Right cardiac atrium (tissue), 5 donors: ENCODE measurements around the gene TXNDC17. TPM values are rescaled to one million over a fixed set of nuclear protein-coding genes. Genes with fewer than 3 reads are reported as not detected.
"Not testable (repeated sequence)": the region's sequence is repeated elsewhere in the genome, so short reads cannot be mapped to it uniquely, and the experiment has no call there.

ENCODE experiments used
- ATAC-seq, 2 donors: fragments of 200-7000 bp; cut with Tn5 transposase; one replicate each; pipeline versions ENCODE4 v1.8.0 to v1.9.1; 2020; ENCODE audit warnings: moderate library complexity in 2 of 2, mild to moderate bottlenecking in 1 of 2
- DNase-seq, 3 donors: peaks; one replicate each; pipeline ENCODE4 v3.0.0-alpha.2; 2020
- H3K27ac ChIP-seq: one replicate; pipeline ENCODE4 v1.5.1; 2013; ENCODE audit warnings: mild to moderate bottlenecking, low read length, control low read depth, moderate library complexity
- H3K27me3 ChIP-seq: one replicate; pipeline ENCODE4 v1.6.1; 2013; ENCODE audit not compliant: control insufficient read depth, insufficient read depth
- H3K4me1 ChIP-seq: one replicate; pipeline ENCODE4 v1.6.1; 2013; ENCODE audit warnings: low read length; ENCODE audit not compliant: control insufficient read depth, insufficient read depth
- H3K4me3 ChIP-seq: one replicate; pipeline ENCODE4 v1.5.1; 2013; ENCODE audit warnings: low read length, control low read depth
- H3K9me3 ChIP-seq: one replicate; pipeline ENCODE4 v1.6.1; 2013; ENCODE audit warnings: low read length; ENCODE audit not compliant: control insufficient read depth
- WGBS: extraction: QIAGEN DNeasy Blood & Tissue Kit; methylation state at CpG from one replicate; pipeline ENCODE4 v1.1.7; 2013; 5-methylcytosine and 5-hydroxymethylcytosine counted together
- intact Hi-C, 4 donors: fragments of 100-400 bp; cut with DNase I; formaldehyde crosslinking; loops; one replicate each; pipeline versions ENCODE4 v1.11.0 to v1.14.0; 2022 to 2023
- polyA plus RNA-seq: library from polyadenylated mRNA; stranded (reverse); fragments of 200-250 nt; gene quantifications from one replicate; pipeline ENCODE4 v1.2.3, GENCODE V29; 2013
- total RNA-seq, 4 donors: library from RNA; stranded (reverse); fragmentation: NEBNext Ultra II Directional; extraction: Animal tissue kit (Norgen Biotek cat#: 25700); gene quantifications; one replicate each; pipeline ENCODE4 v1.2.1, GENCODE V29; 2021
- donor health status: healthy with polysubstance abuse.
- donor health status: DM: no; HTN: yes; CAD: no.
- donor health status: DM: no; HTN: no; CAD: no.
- donor health status: DM: no; HTN: yes; CAD: no; lungs with severe emphysema.
- donor health status: DM: yes; HTN: yes; CAD: no.

The TXNDC17 gene
- total and polyA plus RNA-seq, 5 donors = 40.3 to 129 (median 50.4) TPM

- Histone ChIP-seq H3K4me1 (no peaks in the 10 kb centered on the region), H3K9me3 (no peaks in the 10 kb centered on the region), H3K27ac (no peak overlapping the region), H3K27me3 (no peaks in the 10 kb centered on the region), H3K4me3 (no peak overlapping the region)
- intact Hi-C loops = loop anchor here in 3 of 4 donors (10.0 kb wide), 3 partner anchors 133 to 343 kb away; partner anchors contain the start of gene TEKT1 (in 1 of the 3)
- 82% methylated on average over 2 of the region's 2 CpGs for WGBS
- DNase-seq = no peak
- ATAC-seq = no peak
Measured at GRCh38 chr17:6661464-6661848, 20.6 kb downstream of the TXNDC17 start.

- DNase-seq, H3K27me3 ChIP-seq, ATAC-seq, H3K4me3 ChIP-seq, H3K4me1 ChIP-seq, H3K9me3 ChIP-seq, H3K27ac ChIP-seq: not testable (repeated sequence)
- intact Hi-C loops = loop anchor here in 3 of 4 donors (10.0 kb wide), 3 partner anchors 132 to 342 kb away; partner anchors contain the start of gene TEKT1 (in 1 of the 3)
- WGBS = 91% methylated on average over 14 of the region's 14 CpGs
Measured at GRCh38 chr17:6663200-6663599, 22.3 kb downstream of the TXNDC17 start.

GRCh38 chr17:6666077-6666521, 25.2 kb downstream of the TXNDC17 start:
- ATAC-seq = peak; percentile 91 to 93
- WGBS = 15% methylated on average over 9 of the region's 9 CpGs
- peak; percentile 70 to 81 (median 77) for DNase-seq
- intact Hi-C loops = loop anchor here (5.0 to 10.0 kb wide), 4 partner anchors 129 to 339 kb away; partner anchors contain the start of gene TEKT1 (in 1 of the 4)
- Histone ChIP-seq H3K4me1 (no peaks in the 10 kb centered on the region), H3K27ac (no peak overlapping the region), H3K27me3 (no peaks in the 10 kb centered on the region), H3K4me3 (no peak overlapping the region), H3K9me3 (no peaks in the 10 kb centered on the region)

GRCh38 chr17:6666557-6666956, 25.7 kb downstream of the TXNDC17 start:
- Histone ChIP-seq H3K9me3 (no peaks in the 10 kb centered on the region), H3K4me1 (no peaks in the 10 kb centered on the region), H3K4me3 (no peak overlapping the region), H3K27me3 (no peaks in the 10 kb centered on the region), H3K27ac (no peak overlapping the region)
- ATAC-seq = no peak
- intact Hi-C loops = loop anchor here (5.0 to 10.0 kb wide), 4 partner anchors 128 to 338 kb away; partner anchors contain the start of gene TEKT1 (in 1 of the 4)
- no peak for DNase-seq
- WGBS = 95% methylated on average over 6 of the region's 6 CpGs

- no peak overlapping the region for H3K27ac ChIP-seq
- 50% methylated on average over 6 of the region's 6 CpGs for WGBS
- ATAC-seq (no peak), DNase-seq (no peak)
- no peaks in the 10 kb centered on the region for H3K9me3 ChIP-seq
- intact Hi-C loops = loop anchor here (5.0 to 10.0 kb wide), 4 partner anchors 127 to 337 kb away; partner anchors contain the start of gene TEKT1 (in 1 of the 4)
- no peak overlapping the region for H3K4me3 ChIP-seq
- H3K4me1 ChIP-seq = no peaks in the 10 kb centered on the region
- H3K27me3 ChIP-seq = no peaks in the 10 kb centered on the region
Measured at GRCh38 chr17:6667516-6667915, 26.7 kb downstream of the TXNDC17 start.

- intact Hi-C loops = loop anchor here (5.0 to 10.0 kb wide), 4 partner anchors 127 to 337 kb away; partner anchors contain the start of gene TEKT1 (in 1 of the 4)
- WGBS = 80% methylated on average over 17 of the region's 17 CpGs
- ATAC-seq = no peak
- Histone ChIP-seq H3K4me3 (no peak overlapping the region), H3K27me3 (no peaks in the 10 kb centered on the region), H3K9me3 (no peaks in the 10 kb centered on the region), H3K27ac (no peak overlapping the region), H3K4me1 (no peaks in the 10 kb centered on the region)
- no peak for DNase-seq
Measured at GRCh38 chr17:6668219-6668618, 27.4 kb downstream of the TXNDC17 start.

GRCh38 chr17:6668727-6669425, 28.0 kb downstream of the TXNDC17 start:
- H3K4me3 ChIP-seq = no peak overlapping the region
- H3K27me3 ChIP-seq = no peaks in the 10 kb centered on the region
- no peaks in the 10 kb centered on the region for H3K4me1 ChIP-seq
- H3K27ac ChIP-seq = no peak overlapping the region
- H3K9me3 ChIP-seq = no peaks in the 10 kb centered on the region
- 69% methylated on average over 14 of the region's 14 CpGs for WGBS
- DNase-seq (no peak), ATAC-seq (no peak)
- intact Hi-C loops = loop anchor here (5.0 to 10.0 kb wide), 4 partner anchors 126 to 336 kb away; partner anchors contain the start of gene TEKT1 (in 1 of the 4)

GRCh38 chr17:6669479-6670212, 28.8 kb downstream of the TXNDC17 start:
- DNase-seq (no peak), ATAC-seq (no peak)
- no peak overlapping the region for H3K4me3 ChIP-seq
- no peaks in the 10 kb centered on the region for H3K4me1 ChIP-seq
- 80% methylated on average over 10 of the region's 10 CpGs for WGBS
- no peak overlapping the region for H3K27ac ChIP-seq
- no peaks in the 10 kb centered on the region for H3K9me3 ChIP-seq
- H3K27me3 ChIP-seq = no peaks in the 10 kb centered on the region
- intact Hi-C loops = loop anchor here (5.0 to 10.0 kb wide), 4 partner anchors 125 to 335 kb away; partner anchors contain the start of gene TEKT1 (in 1 of the 4)

GRCh38 chr17:6670571-6670970, 29.7 kb downstream of the TXNDC17 start:
- no peaks in the 10 kb centered on the region for H3K4me1 ChIP-seq
- H3K27me3 ChIP-seq = no peaks in the 10 kb centered on the region
- H3K27ac ChIP-seq = no peak overlapping the region
- no peak for ATAC-seq
- 90% methylated on average over 8 of the region's 8 CpGs for WGBS
- DNase-seq = no peak
- no peak overlapping the region for H3K4me3 ChIP-seq
- intact Hi-C loops = no loop called here
- no peaks in the 10 kb centered on the region for H3K9me3 ChIP-seq

- Histone ChIP-seq H3K27ac (no peak overlapping the region), H3K4me3 (no peak overlapping the region), H3K27me3 (no peaks in the 10 kb centered on the region), H3K9me3 (no peaks in the 10 kb centered on the region), H3K4me1 (no peaks in the 10 kb centered on the region)
- ATAC-seq (no peak), DNase-seq (no peak)
- intact Hi-C loops = no loop called here
- WGBS = 85% methylated on average over 6 of the region's 6 CpGs
Measured at GRCh38 chr17:6670999-6671398, 30.1 kb downstream of the TXNDC17 start.

- ATAC-seq (no peak), DNase-seq (no peak)
- Histone ChIP-seq H3K4me3 (no peak overlapping the region), H3K9me3 (no peaks in the 10 kb centered on the region), H3K27ac (no peak overlapping the region), H3K27me3 (no peaks in the 10 kb centered on the region), H3K4me1 (no peaks in the 10 kb centered on the region)
- WGBS = 80% methylated on average over 7 of the region's 7 CpGs
- intact Hi-C loops = no loop called here
Measured at GRCh38 chr17:6671431-6671830, 30.6 kb downstream of the TXNDC17 start.
